Neural crest cell (in vitro differentiated cells): ENCODE data around the gene DIRAS1. TPM values are rescaled to one million over a fixed set of nuclear protein-coding genes. Genes with fewer than 3 reads are reported as not detected.

Experiments
- DNase-seq: peaks from one replicate; pipeline ENCODE4 v3.0.0; 2021; ENCODE audit warnings: low read depth, mixed read lengths, low spot score
- H3K27ac Mint-ChIP-seq: one replicate; pipeline ENCODE4 v1.8.0; 2021; ENCODE audit warnings: mild to moderate bottlenecking, mixed read lengths; ENCODE audit not compliant: unreplicated experiment
- H3K27me3 Mint-ChIP-seq: 2 replicates; pipeline ENCODE4 v1.8.0; 2021; ENCODE audit warnings: low read depth, mild to moderate bottlenecking, mixed read lengths
- H3K36me3 Mint-ChIP-seq: 2 replicates; pipeline ENCODE4 v1.8.0; 2021; ENCODE audit warnings: low read depth, mild to moderate bottlenecking, mixed read lengths
- H3K4me1 Mint-ChIP-seq: 2 replicates; pipeline ENCODE4 v1.8.0; 2021; ENCODE audit warnings: mixed read lengths
- H3K4me3 Mint-ChIP-seq: one replicate; pipeline ENCODE4 v1.8.0; 2021; ENCODE audit warnings: mild to moderate bottlenecking, mixed read lengths
- H3K9me3 Mint-ChIP-seq: 2 replicates; pipeline ENCODE4 v1.8.0; 2021; ENCODE audit warnings: mixed read lengths
- total RNA-seq: library from RNA; stranded (reverse); gene quantifications from 2 replicates; pipeline ENCODE4 v1.2.1, GENCODE V29; 2021
- TF ChIP-seq, protein P1 (sequence below): fragments of 200-600 bp; sonication (generic); conservative IDR thresholded peaks from 2 replicates; pipeline ENCODE4 v1.5.0; 2021; ENCODE audit warnings: antibody characterized with exemption, mild to moderate bottlenecking

DIRAS1 gene
- total RNA-seq, 1 donor from 2014 or later, result 19.9 TPM

GRCh38 chr19:2699413-2700140 is 21.6 kb downstream of the DIRAS1 start:
- no peak for DNase-seq
- no peaks in the 10 kb centered on the region for H3K9me3 Mint-ChIP-seq

GRCh38 chr19:2694196-2694595 is 27.0 kb downstream of the DIRAS1 start:
- no peaks in the 10 kb centered on the region for H3K9me3 Mint-ChIP-seq
- TF ChIP-seq, protein P1, sequence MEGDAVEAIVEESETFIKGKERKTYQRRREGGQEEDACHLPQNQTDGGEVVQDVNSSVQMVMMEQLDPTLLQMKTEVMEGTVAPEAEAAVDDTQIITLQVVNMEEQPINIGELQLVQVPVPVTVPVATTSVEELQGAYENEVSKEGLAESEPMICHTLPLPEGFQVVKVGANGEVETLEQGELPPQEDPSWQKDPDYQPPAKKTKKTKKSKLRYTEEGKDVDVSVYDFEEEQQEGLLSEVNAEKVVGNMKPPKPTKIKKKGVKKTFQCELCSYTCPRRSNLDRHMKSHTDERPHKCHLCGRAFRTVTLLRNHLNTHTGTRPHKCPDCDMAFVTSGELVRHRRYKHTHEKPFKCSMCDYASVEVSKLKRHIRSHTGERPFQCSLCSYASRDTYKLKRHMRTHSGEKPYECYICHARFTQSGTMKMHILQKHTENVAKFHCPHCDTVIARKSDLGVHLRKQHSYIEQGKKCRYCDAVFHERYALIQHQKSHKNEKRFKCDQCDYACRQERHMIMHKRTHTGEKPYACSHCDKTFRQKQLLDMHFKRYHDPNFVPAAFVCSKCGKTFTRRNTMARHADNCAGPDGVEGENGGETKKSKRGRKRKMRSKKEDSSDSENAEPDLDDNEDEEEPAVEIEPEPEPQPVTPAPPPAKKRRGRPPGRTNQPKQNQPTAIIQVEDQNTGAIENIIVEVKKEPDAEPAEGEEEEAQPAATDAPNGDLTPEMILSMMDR, result no peak

More at GRCh38 chr19:2699413-2700140, 21.6 kb downstream of the DIRAS1 start:
- TF ChIP-seq, protein P1, result no peak
- H3K36me3 Mint-ChIP-seq, result no peaks in the 10 kb centered on the region
- peaks cover 38% of the 10 kb centered on the region for H3K27me3 Mint-ChIP-seq
- no peak overlapping the region for H3K27ac Mint-ChIP-seq
- peaks cover 48% of the 10 kb centered on the region for H3K4me1 Mint-ChIP-seq
- peak overlapping the region; percentile 41 for H3K4me3 Mint-ChIP-seq

GRCh38 chr19:2693492-2694160 is 27.5 kb downstream of the DIRAS1 start:
- peaks cover 2% of the 10 kb centered on the region for H3K27me3 Mint-ChIP-seq

More at GRCh38 chr19:2694196-2694595, 27.0 kb downstream of the DIRAS1 start:
- H3K27ac Mint-ChIP-seq, result peak overlapping the region; percentile 4
- peaks cover 3% of the 10 kb centered on the region for H3K36me3 Mint-ChIP-seq
- no peak for DNase-seq
- H3K4me1 Mint-ChIP-seq, result peaks cover 45% of the 10 kb centered on the region
- H3K27me3 Mint-ChIP-seq, result peaks cover 6% of the 10 kb centered on the region
- H3K4me3 Mint-ChIP-seq, result no peak overlapping the region

GRCh38 chr19:2691951-2692350 is 29.2 kb downstream of the DIRAS1 start:
- no peak for DNase-seq
- TF ChIP-seq, protein P1, result no peak
- H3K9me3 Mint-ChIP-seq, result no peaks in the 10 kb centered on the region
- H3K27ac Mint-ChIP-seq, result no peak overlapping the region
- H3K36me3 Mint-ChIP-seq, result peaks cover 3% of the 10 kb centered on the region
- no peaks in the 10 kb centered on the region for H3K27me3 Mint-ChIP-seq
- peaks cover 32% of the 10 kb centered on the region for H3K4me1 Mint-ChIP-seq
- H3K4me3 Mint-ChIP-seq, result no peak overlapping the region

More at GRCh38 chr19:2693492-2694160, 27.5 kb downstream of the DIRAS1 start:
- DNase-seq, result no peak
- H3K4me1 Mint-ChIP-seq, result peaks cover 42% of the 10 kb centered on the region
- H3K9me3 Mint-ChIP-seq, result no peaks in the 10 kb centered on the region
- TF ChIP-seq, protein P1, result no peak
- peak overlapping the region; percentile 4 for H3K27ac Mint-ChIP-seq
- peaks cover 3% of the 10 kb centered on the region for H3K36me3 Mint-ChIP-seq
- no peak overlapping the region for H3K4me3 Mint-ChIP-seq

- Mint-ChIP-seq H3K9me3 (no peaks in the 10 kb centered on the region), H3K27ac (no peak overlapping the region), H3K36me3 (peaks cover 3% of the 10 kb centered on the region), H3K4me1 (peaks cover 30% of the 10 kb centered on the region), H3K4me3 (no peak overlapping the region), H3K27me3 (no peaks in the 10 kb centered on the region)
- TF ChIP-seq, protein P1, result no peak
- DNase-seq, result no peak
Measured at GRCh38 chr19:2690856-2691255, 30.3 kb downstream of the DIRAS1 start.
